Fibroblast of lung (primary cell): ENCODE results near the gene AMIGO3.
"Not testable (repeated sequence)": the region's sequence is repeated elsewhere in the genome, so short reads cannot be mapped to it uniquely, and the experiment has no call there.

Experiments used
- CTCF ChIP-seq, 2 donors: IDR thresholded peaks in 1 of 2; conservative IDR thresholded peaks in 1 of 2; 1 replicate in 1 of 2; 2 replicates in 1 of 2; pipeline ENCODE4 v1.5.1; 2011 to 2012; ENCODE audit warnings: low read length in 2 of 2, control low read depth in 1 of 2, inconsistent platforms in 1 of 2, low read depth in 1 of 2, mild to moderate bottlenecking in 1 of 2
- EZH2 ChIP-seq: IDR thresholded peaks from 2 replicates; pipeline ENCODE4 v1.5.1; 2012; ENCODE audit warnings: low read length, control low read depth, mild to moderate bottlenecking; ENCODE audit errors: missing control alignments

GRCh38 chr3:49687424-49687795 is 32.1 kb downstream of the AMIGO3 start:
- TF ChIP-seq CTCF (conservative IDR thresholded peaks at IDR 0.05 in 1 of 2, IDR thresholded peaks at IDR 0.05 in 1 of 2; ENCODE audit: low read depth in 1 of 2, low read length in 2 of 2); EZH2: not testable (repeated sequence)
